Esophagus squamous epithelium (tissue), 5 donors: Measurements from ENCODE around the gene TPST1. TPM values are rescaled to one million over a fixed set of nuclear protein-coding genes. Genes with fewer than 3 reads are reported as not detected.

ENCODE experiments used
- DNase-seq: peaks from one replicate; lab custom pipeline; 2025; lab: John Stamatoyannopoulos, UW
- H3K27ac ChIP-seq, 4 donors: fragments of 200-600 bp; sonication (generic); one replicate each; pipeline ENCODE4 v1.5.1; 2016 to 2019; ENCODE audit warnings: mild to moderate bottlenecking in 1 of 4
- H3K27me3 ChIP-seq, 4 donors: fragments of 200-600 bp; sonication (generic); 1 replicate in 3 of 4; 2 replicates in 1 of 4; pipeline versions ENCODE4 v1.5.1 to v1.6.0; 2017 to 2021; ENCODE audit warnings: antibody characterized with exemption in 1 of 4
- H3K36me3 ChIP-seq, 3 donors: fragments of 200-600 bp; sonication (generic); one replicate each; pipeline ENCODE4 v1.5.1; 2016 to 2019
- H3K4me1 ChIP-seq, 3 donors: fragments of 200-600 bp; sonication (generic); one replicate each; pipeline ENCODE4 v1.5.1; 2017 to 2019
- H3K4me3 ChIP-seq, 4 donors: fragments of 200-600 bp; sonication (generic); 1 replicate in 3 of 4; 2 replicates in 1 of 4; pipeline ENCODE4 v1.5.1; 2016 to 2019; ENCODE audit warnings: mild to moderate bottlenecking in 2 of 4, moderate library complexity in 1 of 4
- H3K9me3 ChIP-seq, 3 donors: fragments of 200-600 bp; sonication (generic); one replicate each; pipeline ENCODE4 v1.5.1; 2016 to 2019
- POLR2A ChIP-seq, 4 donors: fragments of 450-650 bp; IDR thresholded peaks; one replicate each; pipeline ENCODE4 v1.6.1; 2017; ENCODE audit warnings: antibody characterized with exemption in 4 of 4, mild to moderate bottlenecking in 4 of 4, moderate library complexity in 3 of 4
- WGBS, 2 donors: methylation state at CpG; one replicate each; pipeline ENCODE4 v1.1.5; 2018; 5-methylcytosine and 5-hydroxymethylcytosine counted together
- intact Hi-C: fragments of 100-400 bp; cut with DNase I; formaldehyde crosslinking; loops from one replicate; pipeline ENCODE4 v1.15.0; 2022
- total RNA-seq, 4 donors: library from RNA; depleted of rRNA; stranded (reverse); fragments of >200 nt; gene quantifications; one replicate each; pipeline ENCODE4 v1.1.0, GENCODE V29; 2016
- TF ChIP-seq, protein P1 (sequence below), 6 experiments: fragments of 450-650 bp in 4 of 6; fragments of 200-600 bp in 2 of 6; sonication (generic) in 2 of 6; IDR thresholded peaks; one replicate each; pipeline ENCODE4 v1.5.1; 2016 to 2019; ENCODE audit warnings: antibody characterized with exemption in 6 of 6, mild to moderate bottlenecking in 4 of 6, moderate library complexity in 4 of 6
- donor health status: DM: yes; HTN: yes; CAD: no.

TPST1 gene
- total RNA-seq, 4 donors from 2014 or later = 10.2 to 23.1 (median 17.1) TPM

DNA sequence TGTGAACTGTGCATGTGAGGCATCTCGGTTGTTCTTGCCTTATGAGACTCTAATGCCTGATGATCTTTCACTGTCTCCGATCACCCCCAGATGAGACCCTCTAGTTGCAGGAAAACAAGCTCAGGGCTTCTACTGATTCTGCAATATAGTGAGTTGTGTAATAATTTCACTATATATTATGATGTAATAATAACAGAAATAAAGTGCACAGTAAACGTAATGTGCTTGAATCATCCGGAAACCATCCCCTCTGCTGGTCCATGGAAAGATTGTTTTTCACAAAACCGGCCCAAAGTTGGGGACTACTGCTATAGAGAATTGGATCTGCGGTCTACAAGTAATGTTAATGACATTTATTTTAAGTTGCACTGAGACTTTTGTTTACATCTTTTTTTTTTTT, 126.7 kb downstream of the TPST1 start:
- Histone ChIP-seq H3K36me3 (no peaks in the 10 kb centered on the region), H3K27ac (no peak overlapping the region), H3K9me3 (peaks cover 0 to 6% (median 6%) of the 10 kb centered on the region in 3 donors), H3K4me1 (peaks cover 0 to 58% (median 11%) of the 10 kb centered on the region in 3 donors), H3K4me3 (no peak overlapping the region), H3K27me3 (no peaks in the 10 kb centered on the region)
- TF ChIP-seq POLR2A (IDR thresholded peaks at IDR 0.05) = no peak
- TF ChIP-seq, protein P1, sequence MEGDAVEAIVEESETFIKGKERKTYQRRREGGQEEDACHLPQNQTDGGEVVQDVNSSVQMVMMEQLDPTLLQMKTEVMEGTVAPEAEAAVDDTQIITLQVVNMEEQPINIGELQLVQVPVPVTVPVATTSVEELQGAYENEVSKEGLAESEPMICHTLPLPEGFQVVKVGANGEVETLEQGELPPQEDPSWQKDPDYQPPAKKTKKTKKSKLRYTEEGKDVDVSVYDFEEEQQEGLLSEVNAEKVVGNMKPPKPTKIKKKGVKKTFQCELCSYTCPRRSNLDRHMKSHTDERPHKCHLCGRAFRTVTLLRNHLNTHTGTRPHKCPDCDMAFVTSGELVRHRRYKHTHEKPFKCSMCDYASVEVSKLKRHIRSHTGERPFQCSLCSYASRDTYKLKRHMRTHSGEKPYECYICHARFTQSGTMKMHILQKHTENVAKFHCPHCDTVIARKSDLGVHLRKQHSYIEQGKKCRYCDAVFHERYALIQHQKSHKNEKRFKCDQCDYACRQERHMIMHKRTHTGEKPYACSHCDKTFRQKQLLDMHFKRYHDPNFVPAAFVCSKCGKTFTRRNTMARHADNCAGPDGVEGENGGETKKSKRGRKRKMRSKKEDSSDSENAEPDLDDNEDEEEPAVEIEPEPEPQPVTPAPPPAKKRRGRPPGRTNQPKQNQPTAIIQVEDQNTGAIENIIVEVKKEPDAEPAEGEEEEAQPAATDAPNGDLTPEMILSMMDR (IDR thresholded peaks at IDR 0.05) = no peak
- DNase-seq = no peak
- WGBS, 2 donors = 75 to 79% methylated on average over 6 of the region's 6 CpGs
- intact Hi-C loops = no loop called here

GRCh38 chr7:66333443-66333842, 128.3 kb downstream of the TPST1 start:
- WGBS, 2 donors = 65 to 91% methylated on average over 1 of the region's 1 CpG
- TF ChIP-seq POLR2A (IDR thresholded peaks at IDR 0.05) = no peak
- TF ChIP-seq, protein P1 (IDR thresholded peaks at IDR 0.05) = no peak
- H3K36me3 ChIP-seq = no peaks in the 10 kb centered on the region
- peaks cover 0 to 58% (median 11%) of the 10 kb centered on the region in 3 donors for H3K4me1 ChIP-seq
- no peaks in the 10 kb centered on the region for H3K27me3 ChIP-seq
- no peak for DNase-seq
- intact Hi-C loops = no loop called here
- H3K9me3 ChIP-seq = peaks cover 0 to 7% (median 6%) of the 10 kb centered on the region in 3 donors
- H3K27ac ChIP-seq = peak overlapping the region in 2 of 4 donors; percentile 10 to 58
- no peak overlapping the region for H3K4me3 ChIP-seq

- no peak for TF ChIP-seq POLR2A (IDR thresholded peaks at IDR 0.05)
- TF ChIP-seq, protein P1 (IDR thresholded peaks at IDR 0.05) = no peak
- H3K36me3 ChIP-seq = no peaks in the 10 kb centered on the region
- H3K9me3 ChIP-seq = peaks cover 0 to 7% (median 6%) of the 10 kb centered on the region in 3 donors
- WGBS, 2 donors = 36 to 66% methylated on average over 4 to 6 of the region's 6 CpGs
- no peaks in the 10 kb centered on the region for H3K27me3 ChIP-seq
- intact Hi-C loops = no loop called here
- H3K27ac ChIP-seq = peak overlapping the region; percentile 31 to 79 (median 56)
- no peak for DNase-seq
- peaks cover 0 to 58% (median 11%) of the 10 kb centered on the region in 3 donors for H3K4me1 ChIP-seq
- no peak overlapping the region for H3K4me3 ChIP-seq
These were observed 130.2 kb downstream of the TPST1 start for GRCh38 chr7:66335318-66335717.

DNA sequence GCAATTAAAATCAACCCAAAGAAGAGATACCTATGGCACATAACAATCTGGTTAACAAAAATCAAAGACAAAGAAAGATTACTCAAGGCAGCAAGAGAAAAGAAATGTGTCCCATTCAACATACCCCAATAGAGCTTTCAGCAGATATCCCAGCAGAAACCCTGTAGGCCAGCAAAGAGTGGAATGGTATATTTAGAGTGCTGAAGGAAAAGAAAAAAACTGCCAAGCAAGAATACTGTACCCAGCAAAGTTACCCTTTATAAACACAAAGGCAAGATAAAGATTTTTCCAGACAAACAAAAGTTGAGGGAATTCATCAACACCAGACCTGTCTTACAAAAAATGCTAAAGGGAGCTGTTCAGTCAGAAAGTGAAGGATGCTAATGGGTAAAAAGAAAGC, 131.6 kb downstream of the TPST1 start:
- Histone ChIP-seq H3K27ac (peak overlapping the region in 1 of 4 donors; percentile 79), H3K36me3 (no peaks in the 10 kb centered on the region), H3K4me3 (no peak overlapping the region), H3K27me3 (no peaks in the 10 kb centered on the region), H3K4me1 (peaks cover 0 to 43% (median 11%) of the 10 kb centered on the region in 3 donors), H3K9me3 (peaks cover 0 to 7% (median 6%) of the 10 kb centered on the region in 3 donors)
- TF ChIP-seq, protein P1 (IDR thresholded peaks at IDR 0.05) = no peak
- TF ChIP-seq POLR2A (IDR thresholded peaks at IDR 0.05) = no peak
- intact Hi-C loops = no loop called here
- no peak for DNase-seq

- Histone ChIP-seq H3K4me1 (peaks cover 0 to 27% (median 5%) of the 10 kb centered on the region in 3 donors), H3K4me3 (no peak overlapping the region), H3K27ac (no peak overlapping the region), H3K27me3 (no peaks in the 10 kb centered on the region), H3K9me3 (peaks cover 0 to 7% (median 6%) of the 10 kb centered on the region in 3 donors), H3K36me3 (no peaks in the 10 kb centered on the region)
- no peak for TF ChIP-seq POLR2A (IDR thresholded peaks at IDR 0.05)
- TF ChIP-seq, protein P1 (IDR thresholded peaks at IDR 0.05) = no peak
- intact Hi-C loops = no loop called here
- WGBS, 2 donors = 94 to 100% methylated on average over 1 of the region's 1 CpG
- DNase-seq = no peak
These were observed 134.0 kb downstream of the TPST1 start for GRCh38 chr7:66339141-66339540.
